Stimulated activated naive B cell treated with anti-CD40 and anti-IgM and Interleukin-4, amounts not matched to agents 10 μg/mL and 1 μg/mL and 100 μg/mL, for 72 hours (primary cell): ENCODE measurements around the gene ZNF28.
"Not testable (repeated sequence)": the region's sequence is repeated elsewhere in the genome, so short reads cannot be mapped to it uniquely, and the experiment has no call there.

ENCODE experiments used
- ATAC-seq, 2 donors: fragments of 150-1000 bp; cut with Tn5 transposase; replicated peaks; 2 replicates each; pipeline ENCODE4 v1.10.0; 2021; ENCODE audit warnings: moderate library complexity in 1 of 2
- DNase-seq: peaks from one replicate; pipeline ENCODE4 v3.0.0; 2021
- H3K27ac Mint-ChIP-seq: one replicate; pipeline ENCODE4 v1.8.0; 2022; ENCODE audit warnings: mild to moderate bottlenecking, mixed read lengths
- H3K27me3 Mint-ChIP-seq, 2 donors: one replicate each; pipeline ENCODE4 v1.8.0; 2022; ENCODE audit warnings: mixed read lengths in 2 of 2
- H3K36me3 Mint-ChIP-seq, 2 donors: one replicate each; pipeline ENCODE4 v1.8.0; 2022; ENCODE audit warnings: mixed read lengths in 2 of 2, mild to moderate bottlenecking in 1 of 2
- H3K4me1 Mint-ChIP-seq, 2 donors: one replicate each; pipeline ENCODE4 v1.8.0; 2022; ENCODE audit warnings: mixed read lengths in 2 of 2, mild to moderate bottlenecking in 1 of 2
- H3K4me3 Mint-ChIP-seq, 2 donors: one replicate each; pipeline ENCODE4 v1.8.0; 2022; ENCODE audit warnings: mild to moderate bottlenecking in 2 of 2, mixed read lengths in 2 of 2, moderate library complexity in 1 of 2
- H3K9me3 Mint-ChIP-seq, 2 donors: one replicate each; pipeline ENCODE4 v1.8.0; 2022; ENCODE audit warnings: mixed read lengths in 2 of 2, mild to moderate bottlenecking in 1 of 2

Gene ZNF28

DNA sequence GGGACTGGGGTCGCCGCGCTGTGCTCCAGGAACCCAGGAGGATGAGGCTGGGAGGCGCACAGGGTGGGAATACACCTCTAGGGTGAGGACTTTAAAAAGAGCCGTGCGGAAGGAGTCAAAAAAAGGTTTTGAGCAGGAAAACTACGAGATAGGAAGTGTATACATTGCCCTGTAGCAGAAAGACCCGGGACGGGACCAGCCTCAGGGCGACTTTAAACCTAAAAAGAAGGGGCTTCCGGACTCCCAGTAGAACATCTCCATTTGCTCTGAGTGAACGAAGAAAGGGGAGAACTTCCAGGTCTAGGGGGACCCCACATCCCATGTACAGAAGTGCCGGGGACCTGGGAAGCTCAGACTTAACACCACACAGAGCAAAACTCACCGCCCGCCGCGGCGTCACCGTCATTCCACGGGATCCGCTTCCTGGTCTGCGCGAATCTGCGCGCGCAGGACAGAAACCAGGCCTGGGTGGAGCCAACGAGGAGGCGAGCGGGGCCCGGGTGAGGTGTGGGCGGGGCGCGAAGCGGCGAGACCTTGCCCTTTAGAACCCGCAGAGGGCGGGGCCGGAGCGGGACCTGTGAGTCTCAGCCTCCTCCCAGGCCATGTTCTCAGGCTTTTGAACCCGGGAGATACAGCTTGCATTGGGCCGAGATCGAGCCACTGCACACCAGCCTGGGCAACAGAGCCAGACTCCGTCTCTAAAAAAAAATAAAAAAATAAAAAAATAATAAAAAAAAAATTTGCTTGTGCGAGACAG lies at the start of gene ZNF28:
Gene ZNF28, minus strand, starts transcription at position 430 of the 757 bp plus-strand sequence. CDS start 3,675 bp downstream, outside the sequence.
- peaks cover 19 to 29% of the 10 kb centered on the region in 2 donors for H3K36me3 Mint-ChIP-seq
- H3K27ac Mint-ChIP-seq = peak within 1 kb of the TSS; percentile 95
- peak; percentile 76 for DNase-seq
- H3K27me3 Mint-ChIP-seq, H3K9me3 Mint-ChIP-seq: not testable (repeated sequence)
- peaks cover 10 to 11% of the 10 kb centered on the region in 2 donors for H3K4me1 Mint-ChIP-seq
- ATAC-seq = peak; percentile 99
- peak within 1 kb of the TSS; percentile 97 to 98 for H3K4me3 Mint-ChIP-seq

DNA sequence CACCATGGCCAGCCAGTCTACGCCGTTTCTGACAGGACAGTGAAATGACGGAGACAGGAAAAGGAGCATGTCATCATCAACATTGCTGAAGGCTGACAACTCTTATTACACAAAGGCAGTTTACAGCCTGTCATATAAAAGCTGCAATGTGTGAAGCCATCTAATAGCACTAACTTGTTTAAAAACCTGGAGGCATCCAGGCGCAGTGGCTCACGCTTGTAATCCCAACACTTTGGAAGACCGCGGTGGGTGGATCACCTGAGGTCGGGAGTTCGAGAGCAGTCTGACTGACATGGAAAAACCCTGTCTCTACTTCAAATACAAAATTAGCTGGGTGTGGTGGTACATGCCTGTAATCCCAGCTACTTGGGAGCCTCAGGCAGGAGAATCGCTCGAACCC lies 46.6 kb upstream of the ZNF28 start:
- H3K4me1 Mint-ChIP-seq, H3K27ac Mint-ChIP-seq: not testable (repeated sequence)

DNA sequence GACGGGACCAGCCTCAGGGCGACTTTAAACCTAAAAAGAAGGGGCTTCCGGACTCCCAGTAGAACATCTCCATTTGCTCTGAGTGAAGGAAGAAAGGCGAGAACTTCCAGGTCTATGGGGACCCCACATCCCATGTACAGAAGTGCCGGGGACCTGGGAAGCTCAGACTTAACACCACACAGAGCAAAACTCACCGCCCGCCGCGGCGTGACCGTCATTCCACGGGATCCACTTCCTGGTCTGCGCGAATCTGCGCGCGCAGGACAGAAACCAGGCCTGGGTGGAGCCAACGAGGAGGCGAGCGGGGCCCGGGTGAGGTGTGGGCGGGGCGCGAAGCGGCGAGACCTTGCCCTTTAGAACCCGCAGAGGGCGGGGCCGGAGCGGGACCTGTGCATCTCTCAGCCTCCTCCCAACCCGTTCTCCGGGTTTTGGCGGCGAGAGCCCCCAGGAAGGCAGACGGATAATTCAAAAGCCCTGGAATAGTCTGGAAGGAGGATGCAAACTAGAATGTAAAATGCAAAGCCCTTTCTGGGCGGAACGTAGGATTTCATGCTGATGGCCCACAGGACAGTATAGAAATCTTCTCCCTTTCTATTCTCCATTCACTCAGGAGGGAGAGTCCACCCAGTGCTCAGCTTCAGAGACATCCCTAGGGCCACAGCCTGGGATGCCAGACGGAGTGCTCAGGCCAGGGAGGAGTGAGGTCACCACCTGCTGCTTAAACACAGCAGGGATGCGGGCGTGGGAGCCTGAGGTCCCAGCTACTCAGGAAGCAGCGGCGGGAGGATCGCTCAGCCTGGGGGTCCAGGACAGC lies 36.2 kb upstream of the ZNF28 start, which contains the start of gene ZNF468:
Gene ZNF468, minus strand, starts transcription at position 242 of the 814 bp plus-strand sequence. CDS start 3,347 bp downstream, outside the sequence.
- Mint-ChIP-seq H3K36me3 (peaks cover 20 to 39% of the 10 kb centered on the region in 2 donors), H3K4me3 (peak within 1 kb of the TSS; percentile 84 to 95), H3K27ac (peak within 1 kb of the TSS; percentile 92), H3K4me1 (peaks cover 10 to 30% of the 10 kb centered on the region in 2 donors)
- peak; percentile 71 for DNase-seq
- H3K27me3 Mint-ChIP-seq, H3K9me3 Mint-ChIP-seq: not testable (repeated sequence)
- peak; percentile 99 for ATAC-seq

More for the DNA sequence above, 46.6 kb upstream of the ZNF28 start:
- not testable (repeated sequence) for H3K27me3 Mint-ChIP-seq, ATAC-seq, DNase-seq, H3K9me3 Mint-ChIP-seq, H3K4me3 Mint-ChIP-seq
- peaks cover 10 to 20% of the 10 kb centered on the region in 2 donors for H3K36me3 Mint-ChIP-seq

DNA sequence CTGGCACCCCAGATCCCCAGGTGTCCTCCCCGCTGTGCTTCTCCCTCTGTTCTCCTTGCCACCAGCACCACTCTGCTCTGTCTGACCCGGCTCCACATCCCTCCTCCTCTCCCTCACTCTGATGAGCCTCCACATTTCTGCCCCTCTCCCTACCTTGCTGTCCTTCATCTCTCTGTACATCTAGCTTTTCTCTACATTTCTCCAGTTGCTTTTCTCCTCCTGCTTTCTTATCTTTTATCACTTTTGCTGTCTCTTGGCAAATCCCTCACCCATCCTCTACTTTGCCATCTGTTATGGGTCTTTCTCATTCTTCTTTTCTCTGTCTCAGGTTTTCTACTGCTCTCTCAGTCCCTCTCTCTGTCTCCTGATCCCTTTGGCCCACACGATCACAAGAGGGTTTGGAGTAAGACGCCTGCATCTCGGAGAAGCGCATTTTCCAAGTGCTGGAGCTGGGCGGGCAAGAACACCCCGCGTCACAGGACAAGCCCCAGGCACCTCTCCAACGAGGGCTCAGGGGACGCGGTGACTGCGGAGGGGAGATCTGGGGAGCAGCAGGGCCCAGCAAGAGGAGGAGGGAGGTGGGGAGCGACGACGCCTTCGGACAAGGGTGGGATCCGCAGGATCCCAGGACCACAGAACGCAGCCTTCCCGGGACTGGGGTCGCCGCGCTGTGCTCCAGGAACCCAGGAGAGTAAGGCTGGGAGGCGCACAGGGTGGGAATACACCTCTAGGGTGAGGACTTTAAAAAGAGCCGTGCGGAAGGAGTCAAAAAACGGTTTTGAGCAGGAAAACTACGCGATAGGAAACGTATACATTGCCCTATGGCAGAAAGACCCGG lies 35.3 kb upstream of the ZNF28 start:
- peak; percentile 34 to 36 for ATAC-seq
- peak overlapping the region; percentile 84 to 95 for H3K4me3 Mint-ChIP-seq
- peak overlapping the region; percentile 92 for H3K27ac Mint-ChIP-seq
- DNase-seq, H3K27me3 Mint-ChIP-seq, H3K9me3 Mint-ChIP-seq: not testable (repeated sequence)
- peaks cover 23 to 37% of the 10 kb centered on the region in 2 donors for H3K36me3 Mint-ChIP-seq
- H3K4me1 Mint-ChIP-seq = peaks cover 10 to 30% of the 10 kb centered on the region in 2 donors

DNA sequence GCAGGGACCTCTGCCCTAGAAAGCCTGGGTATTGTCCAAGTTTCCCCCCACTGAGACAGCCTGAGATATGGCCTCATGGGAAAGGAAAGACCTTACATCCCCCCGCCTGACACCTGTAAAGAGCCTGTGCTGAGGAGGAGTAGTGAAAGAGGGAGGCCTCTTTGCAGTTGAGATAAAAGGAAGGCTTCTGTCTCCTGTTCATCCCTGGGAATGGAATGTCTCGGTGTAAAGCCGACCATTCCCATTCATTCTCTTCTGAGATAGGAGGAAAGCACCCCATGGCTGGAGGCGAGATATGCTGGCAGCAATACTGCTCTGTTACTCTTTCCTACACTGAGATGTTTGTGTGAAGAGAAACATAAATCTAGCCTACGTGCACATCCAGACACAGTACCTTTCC lies 25.9 kb upstream of the ZNF28 start:
- H3K36me3 Mint-ChIP-seq = peaks cover 81 to 83% of the 10 kb centered on the region in 2 donors
- not testable (repeated sequence) for DNase-seq, H3K27ac Mint-ChIP-seq, H3K4me1 Mint-ChIP-seq, H3K4me3 Mint-ChIP-seq, H3K27me3 Mint-ChIP-seq, ATAC-seq
- peaks cover 12 to 18% of the 10 kb centered on the region in 2 donors for H3K9me3 Mint-ChIP-seq

DNA sequence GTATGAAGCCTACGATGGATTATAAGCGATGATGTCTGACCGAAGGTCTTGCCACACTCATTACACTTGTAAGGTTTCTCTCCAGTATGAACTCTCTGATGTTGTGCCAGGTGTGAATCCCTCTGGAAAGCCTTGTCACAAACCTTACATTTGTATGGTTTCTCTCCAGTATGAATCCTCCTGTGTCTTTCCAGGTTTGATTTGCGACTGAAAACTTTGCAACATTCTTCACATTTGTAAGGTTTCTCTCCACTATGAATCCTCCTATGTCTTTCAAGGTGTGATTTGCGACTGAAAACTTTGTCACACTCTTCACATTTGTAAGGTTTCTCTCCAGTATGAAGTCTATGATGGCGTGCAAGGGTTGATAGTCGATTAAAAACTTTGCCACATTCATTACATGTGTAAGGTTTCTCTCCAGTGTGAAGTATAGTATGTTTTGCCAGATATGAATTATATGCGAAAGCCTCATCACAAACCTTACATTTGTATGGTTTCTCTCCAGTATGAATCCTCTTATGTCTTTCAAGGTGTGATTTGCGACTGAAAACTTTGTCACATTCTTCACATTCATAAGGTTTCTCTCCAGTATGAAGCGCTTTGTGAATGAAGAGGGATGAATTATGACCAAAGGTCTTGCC lies 19.5 kb upstream of the ZNF28 start:
- not testable (repeated sequence) for H3K27ac Mint-ChIP-seq, DNase-seq, H3K27me3 Mint-ChIP-seq, H3K4me1 Mint-ChIP-seq, H3K4me3 Mint-ChIP-seq, ATAC-seq
- Mint-ChIP-seq H3K36me3 (peaks cover 90 to 91% of the 10 kb centered on the region in 2 donors), H3K9me3 (peaks cover 40% of the 10 kb centered on the region in 2 donors)

DNA sequence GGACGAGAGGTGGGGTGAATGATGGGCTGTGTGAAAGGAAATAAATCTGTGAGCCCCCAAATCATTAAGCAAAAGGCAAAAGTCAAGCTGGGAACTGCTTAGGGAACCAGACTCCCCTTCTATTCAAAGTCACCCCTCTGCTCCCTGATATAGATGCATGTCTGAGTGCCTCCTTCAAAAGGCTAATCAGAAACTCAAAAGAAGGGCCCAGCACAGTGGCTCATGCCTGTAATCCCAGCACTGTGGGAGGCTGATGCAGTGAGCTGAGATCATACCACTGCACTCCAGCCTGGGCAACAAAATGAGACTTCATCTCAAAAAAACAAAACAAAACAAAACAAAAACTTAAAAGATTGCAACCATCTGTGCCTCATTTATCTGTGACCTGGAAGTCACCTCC lies 12.9 kb upstream of the ZNF28 start:
- not testable (repeated sequence) for H3K4me1 Mint-ChIP-seq, ATAC-seq, H3K27me3 Mint-ChIP-seq, DNase-seq, H3K27ac Mint-ChIP-seq, H3K4me3 Mint-ChIP-seq
- Mint-ChIP-seq H3K36me3 (peaks cover 38 to 59% of the 10 kb centered on the region in 2 donors), H3K9me3 (peaks cover 22 to 34% of the 10 kb centered on the region in 2 donors)

DNA sequence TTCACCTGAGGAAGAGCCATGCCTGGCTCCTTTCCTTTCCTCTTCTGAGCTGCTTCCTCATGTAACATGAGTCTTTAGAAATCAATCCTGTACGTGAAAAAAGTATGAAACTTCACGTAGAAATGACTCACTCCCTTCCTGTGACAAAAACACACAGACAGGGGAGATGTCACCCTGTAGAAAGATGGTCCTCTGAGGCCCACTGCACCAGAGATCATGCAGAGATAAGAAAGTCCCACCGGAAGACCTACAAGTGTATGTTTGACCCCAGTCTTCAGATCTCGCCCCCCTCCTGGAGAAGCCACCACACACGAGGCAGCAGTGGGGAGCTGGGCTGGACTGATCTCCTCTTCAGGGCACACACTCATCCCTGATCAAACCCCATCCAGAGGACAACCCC lies 12.1 kb upstream of the ZNF28 start:
- H3K36me3 Mint-ChIP-seq = peaks cover 32 to 54% of the 10 kb centered on the region in 2 donors
- not testable (repeated sequence) for ATAC-seq, DNase-seq, H3K4me1 Mint-ChIP-seq, H3K27ac Mint-ChIP-seq, H3K4me3 Mint-ChIP-seq, H3K27me3 Mint-ChIP-seq
- H3K9me3 Mint-ChIP-seq = peaks cover 22 to 34% of the 10 kb centered on the region in 2 donors

DNA sequence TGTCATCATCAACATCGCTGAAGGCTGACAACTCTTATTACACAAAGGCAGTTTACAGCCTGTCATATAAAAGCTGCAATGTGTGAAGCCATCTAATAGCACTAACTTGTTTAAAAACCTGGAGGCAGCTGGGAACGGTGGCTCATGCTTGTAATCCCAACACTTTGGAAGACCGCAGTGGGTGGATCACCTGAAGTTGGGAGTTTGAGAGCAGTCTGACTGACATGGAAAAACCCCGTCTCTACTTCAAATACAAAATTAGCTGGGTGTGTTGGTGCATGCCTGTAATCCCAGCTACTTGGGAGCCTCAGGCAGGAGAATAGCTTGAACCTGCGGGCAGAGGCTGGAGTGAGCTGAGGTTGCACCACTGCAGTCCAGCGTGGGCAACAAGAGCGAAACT lies 8.4 kb upstream of the ZNF28 start:
- H3K36me3 Mint-ChIP-seq = peaks cover 9 to 24% of the 10 kb centered on the region in 2 donors
- ATAC-seq, H3K27me3 Mint-ChIP-seq, H3K27ac Mint-ChIP-seq, H3K4me3 Mint-ChIP-seq, DNase-seq, H3K9me3 Mint-ChIP-seq, H3K4me1 Mint-ChIP-seq: not testable (repeated sequence)

DNA sequence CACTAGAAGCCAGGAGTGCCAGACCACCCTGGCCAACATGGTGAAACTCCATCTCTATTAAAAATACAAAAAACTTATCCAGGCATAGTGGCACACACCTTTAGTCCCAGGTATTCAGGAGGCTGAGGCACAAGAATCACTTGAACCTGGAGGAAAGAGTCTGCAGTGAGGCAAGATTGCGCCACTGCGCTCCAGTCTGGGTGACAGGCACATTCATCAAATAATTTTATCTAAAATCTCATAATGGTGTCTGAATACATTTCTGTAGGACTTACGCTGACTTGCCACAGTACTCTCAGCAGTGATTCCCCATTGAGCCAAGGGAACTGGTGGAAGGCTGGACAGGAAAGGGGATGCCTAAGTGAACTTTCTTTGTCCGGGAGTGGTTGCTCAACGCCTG lies 4.3 kb upstream of the ZNF28 start:
- Mint-ChIP-seq H3K27ac (no peak overlapping the region), H3K4me1 (peaks cover under 1 to 3% of the 10 kb centered on the region in 2 donors), H3K27me3 (no peaks in the 10 kb centered on the region), H3K9me3 (peaks cover 0 to 6% of the 10 kb centered on the region in 2 donors), H3K4me3 (no peak overlapping the region), H3K36me3 (peaks cover 3 to 11% of the 10 kb centered on the region in 2 donors)
- ATAC-seq (no peak), DNase-seq (no peak)

DNA sequence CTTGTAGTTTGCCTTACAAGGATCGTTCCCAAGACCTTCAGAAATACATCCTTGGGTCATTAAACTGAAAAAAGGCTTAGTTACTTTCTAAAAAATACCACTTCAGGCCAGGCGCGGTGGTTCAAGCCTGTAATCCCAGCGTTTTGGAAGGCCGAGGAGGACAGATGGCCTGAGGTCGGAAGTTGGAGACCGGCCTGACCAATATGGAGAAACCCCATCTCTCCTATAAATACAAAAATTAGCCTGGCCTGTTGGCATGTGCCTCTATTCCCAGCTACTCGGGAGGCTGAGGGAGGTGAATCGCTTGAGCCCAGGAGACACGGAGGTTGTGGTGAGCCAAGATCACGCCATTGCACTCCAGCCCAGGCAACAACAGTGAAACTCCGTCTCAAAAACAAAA lies 2.2 kb upstream of the ZNF28 start:
- DNase-seq = no peak
- Mint-ChIP-seq H3K36me3 (peaks cover 10 to 16% of the 10 kb centered on the region in 2 donors), H3K9me3 (peaks cover 0 to 6% of the 10 kb centered on the region in 2 donors), H3K27me3 (no peaks in the 10 kb centered on the region), H3K4me1 (peaks cover 8 to 10% of the 10 kb centered on the region in 2 donors), H3K27ac (no peak overlapping the region), H3K4me3 (no peak overlapping the region)
- no peak for ATAC-seq

DNA sequence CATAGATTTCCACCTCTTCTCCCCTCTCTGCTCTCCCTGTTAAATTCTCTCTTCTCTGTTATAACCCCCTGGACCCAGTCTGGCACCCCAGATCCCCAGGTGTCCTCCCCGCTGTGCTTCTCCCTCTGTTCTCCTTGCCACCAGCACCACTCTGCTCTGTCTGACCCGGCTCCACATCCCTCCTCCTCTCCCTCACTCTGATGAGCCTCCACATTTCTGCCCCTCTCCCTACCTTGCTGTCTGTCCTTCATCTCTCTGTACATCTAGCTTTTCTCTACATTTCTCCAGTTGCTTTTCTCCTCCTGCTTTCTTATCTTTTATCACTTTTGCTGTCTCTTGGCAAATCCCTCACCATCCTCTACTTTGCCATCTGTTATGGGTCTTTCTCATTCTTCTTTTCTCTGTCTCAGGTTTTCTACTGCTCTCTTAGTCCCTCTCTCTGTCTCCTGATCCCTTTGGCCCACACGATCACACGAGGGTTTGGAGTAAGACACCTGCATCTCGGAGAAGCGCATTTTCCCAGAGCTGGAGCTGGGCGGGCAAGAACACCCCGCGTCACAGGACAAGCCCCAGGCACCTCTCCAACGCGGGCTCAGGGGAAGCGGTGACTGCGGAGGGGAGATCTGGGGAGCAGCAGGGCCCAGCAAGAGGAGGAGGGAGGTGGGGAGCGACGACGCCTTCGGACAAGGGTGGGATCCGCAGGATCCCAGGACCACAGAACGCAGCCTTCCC lies 795 bp downstream of the ZNF28 start:
- not testable (repeated sequence) for H3K27me3 Mint-ChIP-seq
- H3K36me3 Mint-ChIP-seq = peaks cover 19 to 29% of the 10 kb centered on the region in 2 donors

DNA sequence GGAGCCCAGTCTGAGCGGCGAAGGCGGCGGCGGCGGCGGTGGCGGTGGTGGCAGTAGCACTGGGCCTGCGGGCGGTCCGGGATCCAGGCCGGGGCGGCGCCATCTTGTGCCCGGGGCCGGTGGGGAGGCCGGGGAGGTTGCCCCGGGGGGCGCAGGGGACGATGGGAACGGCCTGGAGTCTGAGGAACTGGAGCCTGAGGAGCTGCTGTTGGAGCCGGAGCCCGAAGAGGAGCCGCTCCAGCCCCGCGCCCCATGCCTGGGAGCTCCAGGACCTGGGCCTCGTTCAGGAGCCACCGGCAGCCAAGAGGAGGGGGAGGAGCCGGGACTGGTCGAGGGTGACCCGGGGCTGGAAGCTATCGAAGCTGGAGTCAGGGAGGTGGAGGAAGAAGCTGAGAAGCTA lies 11.6 kb downstream of the ZNF28 start:
- peak overlapping the region; percentile 51 for H3K27ac Mint-ChIP-seq
- H3K9me3 Mint-ChIP-seq = peaks cover 4 to 13% of the 10 kb centered on the region in 2 donors
- H3K27me3 Mint-ChIP-seq = no peaks in the 10 kb centered on the region
- H3K4me3 Mint-ChIP-seq = no peak overlapping the region
- DNase-seq (no peak), ATAC-seq (no peak)
- H3K4me1 Mint-ChIP-seq = peaks cover 0 to 5% of the 10 kb centered on the region in 2 donors
- H3K36me3 Mint-ChIP-seq = peaks cover 51 to 67% of the 10 kb centered on the region in 2 donors

More for the DNA sequence above, 795 bp downstream of the ZNF28 start:
- ATAC-seq (peak; percentile 62 to 66), DNase-seq (peak; percentile 12)
- H3K4me1 Mint-ChIP-seq = peaks cover 10 to 11% of the 10 kb centered on the region in 2 donors
- peak overlapping the region; percentile 95 for H3K27ac Mint-ChIP-seq
- H3K4me3 Mint-ChIP-seq = peak overlapping the region; percentile 97 to 98
- H3K9me3 Mint-ChIP-seq = not testable (repeated sequence)
